ENCODE measurements around the gene SGCD. TPM values are rescaled to one million over a fixed set of nuclear protein-coding genes. Genes with fewer than 3 reads are reported as not detected.

SGCD gene
- total and polyA plus RNA-seq, 9 of the 15 experiments (the other 6 are each of a cell fraction or from before 2014, with no cell fraction given), result not detected

- no peak for TF ChIP-seq CHD7 (IDR thresholded peaks at IDR 0.05; ENCODE audit: low read depth, low read length)
- TF ChIP-seq IRF1 (CRISPR knock-in tag; IDR thresholded peaks at IDR 0.05; ENCODE audit: borderline replicate concordance), result no peak
- no peak for TF ChIP-seq ETS2 (tag; IDR thresholded peaks at IDR 0.05; ENCODE audit: borderline replicate concordance, poor library complexity, severe bottlenecking)
- no peak for TF ChIP-seq ZFP1 (CRISPR knock-in tag; IDR thresholded peaks at IDR 0.05)
- no peak for TF ChIP-seq ETV6 (IDR thresholded peaks at IDR 0.05; ENCODE audit: borderline replicate concordance in 1 of 2, low read depth in 2 of 2, low read length in 1 of 2)
- TF ChIP-seq ETV6 (CRISPR knock-in tag; IDR thresholded peaks at IDR 0.05; ENCODE audit: borderline replicate concordance), result no peak
- no peak for TF ChIP-seq NCOA4 (IDR thresholded peaks at IDR 0.05; ENCODE audit: partially characterized antibody)
- no peak for TF ChIP-seq SOX6 (IDR thresholded peaks at IDR 0.05)
- no peak for TF ChIP-seq ZNF384 (IDR thresholded peaks at IDR 0.05; ENCODE audit: low read depth, low read length)
- no peak for TF ChIP-seq ZNF57 (CRISPR knock-in tag; IDR thresholded peaks at IDR 0.05)
These were observed 108.1 kb downstream of the SGCD start (continued) for GRCh38 chr5:156435101-156435500.
